NCI-H526 treated with DMSO at 0.1 percent for 48 hours (cell line): ENCODE data around the gene HSPA2.
"Not testable (repeated sequence)": the region's sequence is repeated elsewhere in the genome, so short reads cannot be mapped to it uniquely, and the experiment has no call there.

ENCODE experiments used
- DNase-seq: peaks from one replicate; lab custom pipeline; 2025; lab: John Stamatoyannopoulos, UW

Gene HSPA2

DNA sequence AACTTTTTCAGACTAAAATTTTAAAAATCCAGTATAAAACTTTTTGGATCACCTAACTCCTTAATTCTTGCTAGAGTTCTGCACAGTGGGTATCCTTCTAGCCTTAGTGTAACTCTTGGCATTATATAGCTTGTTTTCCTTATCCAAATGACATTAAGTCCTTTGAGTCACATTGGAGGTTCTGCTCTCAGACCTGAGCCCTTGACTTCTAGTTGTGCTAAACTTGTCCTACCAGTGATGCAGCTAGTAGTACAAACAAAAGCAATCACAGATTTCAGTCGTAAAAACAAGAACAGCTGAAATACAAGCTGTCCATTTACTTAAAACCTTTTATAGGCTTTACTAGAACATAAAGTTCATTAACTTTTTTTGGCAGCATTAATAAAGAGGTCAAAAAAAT lies 25.5 kb upstream of the HSPA2 start:
- no peak for DNase-seq

DNA sequence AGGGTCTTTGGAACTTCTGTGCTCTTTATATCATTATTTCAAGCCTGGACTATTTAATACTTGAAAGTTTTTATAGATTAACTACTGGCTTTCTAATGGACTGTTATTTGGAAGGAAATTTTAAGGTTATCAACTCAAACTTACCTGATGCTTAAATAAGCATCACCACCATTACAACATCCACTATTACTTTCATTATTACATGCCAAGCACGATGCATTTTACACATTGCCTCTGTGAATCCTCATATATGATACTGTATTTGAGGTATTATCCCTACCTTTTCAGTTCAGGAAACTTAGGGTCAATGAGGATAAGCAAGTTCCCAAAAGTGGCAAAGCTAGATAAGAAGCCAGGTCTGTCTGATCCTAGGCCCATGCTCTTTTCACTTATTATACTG lies 23.6 kb upstream of the HSPA2 start:
- no peak for DNase-seq

- DNase-seq = not testable (repeated sequence)
Observed at GRCh38 chr14:64517667-64518066, 22.9 kb upstream of the HSPA2 start.

DNA sequence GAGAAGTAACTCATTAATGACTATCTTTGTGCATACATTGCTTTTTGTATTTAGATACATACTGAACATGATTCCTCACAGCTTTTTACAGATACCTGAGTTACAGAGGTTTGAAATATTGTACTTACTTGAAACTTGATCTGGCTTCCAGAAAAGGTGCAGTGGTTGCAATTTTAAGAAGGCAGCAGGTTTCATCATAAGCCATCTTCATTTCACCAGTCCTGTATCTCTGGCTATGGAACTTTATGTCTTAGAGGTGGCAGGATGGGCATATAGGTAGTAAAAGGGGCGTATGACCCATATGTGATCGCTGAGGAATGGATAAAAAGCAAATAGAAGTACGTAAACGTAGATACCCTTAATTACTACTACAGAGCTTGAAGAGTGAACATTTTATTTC lies 22.3 kb upstream of the HSPA2 start:
- DNase-seq = no peak

DNA sequence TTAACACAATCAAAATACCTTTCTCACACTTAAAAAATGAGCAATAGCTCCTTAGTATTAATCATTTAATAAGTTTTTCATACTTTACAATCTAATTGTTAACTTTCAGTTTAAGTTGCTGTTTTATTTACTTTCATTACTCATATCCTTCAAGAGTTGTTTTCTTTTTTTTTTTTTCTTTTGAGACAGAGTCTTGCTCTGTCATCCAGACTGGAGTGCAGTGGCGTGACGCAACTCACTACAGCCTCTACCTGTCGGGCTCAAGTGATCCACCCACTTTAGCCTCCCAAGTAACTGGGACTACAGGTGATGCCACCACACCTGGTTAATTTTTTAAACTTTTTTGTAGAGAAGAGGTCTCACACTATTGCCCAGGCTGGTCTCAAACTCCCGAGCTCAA lies 19.8 kb upstream of the HSPA2 start:
- DNase-seq = no peak

GRCh38 chr14:64522591-64523355 lies 17.8 kb upstream of the HSPA2 start:
- DNase-seq = no peak

GRCh38 chr14:64525354-64525753 lies 15.2 kb upstream of the HSPA2 start:
- DNase-seq = no peak

DNA sequence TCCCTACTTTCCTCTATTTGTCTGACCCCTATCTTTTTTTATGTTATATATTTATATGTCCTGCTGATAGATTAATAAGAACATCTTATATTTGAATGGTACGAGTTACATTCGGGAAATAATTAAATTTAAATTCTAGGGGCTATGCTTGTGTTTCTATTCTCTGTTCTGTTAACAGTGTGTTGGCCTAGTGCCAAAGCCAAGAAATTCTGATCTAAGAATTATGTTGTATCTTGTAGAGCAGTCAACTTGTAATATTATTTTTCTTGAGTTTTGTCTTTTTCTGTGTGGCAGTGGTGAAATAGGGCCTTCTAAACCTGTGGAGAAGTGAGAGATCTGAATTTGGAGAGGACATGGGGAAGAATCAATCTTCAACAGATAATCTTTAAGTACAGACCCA lies 9.0 kb upstream of the HSPA2 start:
- no peak for DNase-seq

DNA sequence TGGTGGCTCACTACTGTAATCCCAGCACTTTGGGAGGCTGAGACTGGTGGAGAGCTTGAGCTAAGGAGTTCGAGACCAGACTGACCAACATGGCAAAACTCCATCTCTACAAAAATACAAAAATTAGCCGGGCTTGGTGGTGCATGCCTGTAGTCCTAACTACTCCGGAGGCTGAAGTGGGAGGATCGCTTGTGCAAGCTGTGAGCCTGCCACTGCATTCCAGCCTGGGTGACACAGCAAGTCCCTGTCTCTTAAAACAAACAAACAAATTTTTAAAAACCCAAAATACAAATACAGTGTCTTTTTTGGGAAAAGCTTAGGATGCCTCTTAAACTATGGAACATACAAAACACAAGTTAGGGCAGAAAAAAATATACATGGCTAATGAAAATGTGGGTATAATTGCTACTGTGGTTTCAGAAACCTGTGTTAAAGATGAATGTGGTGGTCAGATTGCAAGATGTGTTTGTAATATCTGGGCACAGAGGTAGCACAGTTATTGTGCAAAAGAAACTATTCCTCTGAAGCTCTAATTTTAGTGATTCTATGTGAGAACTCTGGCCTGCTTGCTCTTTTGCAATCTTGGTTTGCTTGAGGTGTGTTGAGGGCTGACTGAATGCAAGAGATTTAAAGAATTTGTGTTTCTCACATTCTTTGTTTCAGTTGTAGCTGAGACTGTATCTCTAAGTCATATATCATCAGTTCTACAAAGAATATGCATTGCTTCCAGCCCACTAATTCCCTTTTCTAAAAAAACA lies 3.9 kb upstream of the HSPA2 start:
- DNase-seq = no peak

GRCh38 chr14:64541261-64541971 lies 875 bp downstream of the HSPA2 start:
- no peak for DNase-seq

DNA sequence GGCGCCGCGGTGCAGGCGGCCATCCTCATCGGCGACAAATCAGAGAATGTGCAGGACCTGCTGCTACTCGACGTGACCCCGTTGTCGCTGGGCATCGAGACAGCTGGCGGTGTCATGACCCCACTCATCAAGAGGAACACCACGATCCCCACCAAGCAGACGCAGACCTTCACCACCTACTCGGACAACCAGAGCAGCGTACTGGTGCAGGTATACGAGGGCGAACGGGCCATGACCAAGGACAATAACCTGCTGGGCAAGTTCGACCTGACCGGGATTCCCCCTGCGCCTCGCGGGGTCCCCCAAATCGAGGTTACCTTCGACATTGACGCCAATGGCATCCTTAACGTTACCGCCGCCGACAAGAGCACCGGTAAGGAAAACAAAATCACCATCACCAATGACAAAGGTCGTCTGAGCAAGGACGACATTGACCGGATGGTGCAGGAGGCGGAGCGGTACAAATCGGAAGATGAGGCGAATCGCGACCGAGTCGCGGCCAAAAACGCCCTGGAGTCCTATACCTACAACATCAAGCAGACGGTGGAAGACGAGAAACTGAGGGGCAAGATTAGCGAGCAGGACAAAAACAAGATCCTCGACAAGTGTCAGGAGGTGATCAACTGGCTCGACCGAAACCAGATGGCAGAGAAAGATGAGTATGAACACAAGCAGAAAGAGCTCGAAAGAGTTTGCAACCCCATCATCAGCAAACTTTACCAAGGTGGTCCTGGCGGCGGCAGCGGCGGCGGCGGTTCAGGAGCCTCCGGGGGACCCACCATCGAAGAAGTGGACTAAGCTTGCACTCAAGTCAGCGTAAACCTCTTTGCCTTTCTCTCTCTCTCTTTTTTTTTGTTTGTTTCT lies 1.7 kb downstream of the HSPA2 start:
- DNase-seq = no peak

GRCh38 chr14:64542836-64543201 lies 2.3 kb downstream of the HSPA2 start:
- no peak for DNase-seq

- no peak for DNase-seq
Observed at GRCh38 chr14:64544607-64545312, 4.2 kb downstream of the HSPA2 start.

- DNase-seq = no peak
Observed at GRCh38 chr14:64549016-64549415, 8.5 kb downstream of the HSPA2 start.

GRCh38 chr14:64549791-64550620 lies 9.5 kb downstream of the HSPA2 start, which contains the start of gene PPP1R36:
TSS of gene PPP1R36 (plus strand) at chr14:64549961. CDS start at chr14:64549998, 37 bp downstream.
- DNase-seq = peak; percentile 61

- DNase-seq = no peak
Observed at GRCh38 chr14:64550621-64551333, 10.2 kb downstream of the HSPA2 start.

- DNase-seq = no peak
Observed at GRCh38 chr14:64554556-64554955, 14.0 kb downstream of the HSPA2 start.

- no peak for DNase-seq
Observed at GRCh38 chr14:64556526-64556925, 16.0 kb downstream of the HSPA2 start.

DNA sequence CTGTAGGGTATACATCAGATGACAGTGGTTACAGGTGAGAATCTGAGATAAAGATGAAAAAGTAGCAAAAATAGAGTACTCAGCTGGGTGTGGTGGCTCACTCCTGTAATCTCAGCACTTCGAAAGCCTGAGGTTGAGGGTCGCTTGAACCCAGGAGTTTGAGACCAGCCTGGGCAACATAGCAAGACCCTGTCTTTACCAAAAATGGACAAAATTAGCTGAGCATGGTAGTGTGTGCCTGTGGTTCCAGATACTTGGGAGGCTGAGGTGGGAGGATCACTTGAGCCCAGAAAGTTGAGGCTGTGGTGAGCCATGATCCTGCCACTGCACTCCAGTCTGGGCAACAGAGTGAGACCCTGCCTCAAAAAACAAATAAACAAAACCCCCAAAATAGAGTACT lies 17.7 kb downstream of the HSPA2 start:
- not testable (repeated sequence) for DNase-seq

DNA sequence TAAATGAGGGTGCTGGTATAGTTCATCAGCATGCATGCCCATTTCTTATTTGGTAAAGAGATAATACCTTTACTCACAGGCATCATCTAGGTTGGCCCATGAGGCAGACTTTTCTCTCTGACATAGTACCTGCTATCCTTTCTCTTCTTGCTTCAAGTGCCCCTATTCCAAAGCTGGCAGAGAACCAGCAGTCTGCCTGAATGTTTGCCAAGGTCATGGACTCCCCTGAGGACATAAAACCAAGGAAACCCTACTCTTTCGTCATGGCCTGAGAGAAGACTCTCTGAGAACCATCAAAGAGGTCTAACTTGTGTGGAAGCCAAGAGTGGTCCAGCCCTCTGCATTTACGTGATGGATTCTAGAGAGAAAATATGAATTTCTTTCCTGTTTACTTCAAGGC lies 21.1 kb downstream of the HSPA2 start:
- no peak for DNase-seq
